Brain microvascular endothelial cell (primary cell): Measurements from ENCODE around the gene USP5.

ENCODE experiments used
- DNase-seq: peaks from one replicate; pipeline ENCODE4 v3.0.0-alpha.2; 2020
- H3K27ac ChIP-seq: fragments of 250-450 bp; sonication (Bioruptor Pico); 2 replicates; pipeline ENCODE4 v1.5.1; 2020; ENCODE audit warnings: mild to moderate bottlenecking, moderate library complexity
- H3K27me3 ChIP-seq: fragments of 250-450 bp; sonication (Bioruptor Pico); replicated peaks from 2 replicates; pipeline ENCODE4 v1.5.1; 2020; ENCODE audit warnings: mild to moderate bottlenecking
- H3K36me3 ChIP-seq: fragments of 250-450 bp; sonication (Bioruptor Pico); replicated peaks from 2 replicates; pipeline ENCODE4 v1.5.1; 2020; ENCODE audit warnings: mild to moderate bottlenecking
- H3K4me3 ChIP-seq: 2 replicates; pipeline ENCODE4 v1.5.1; 2011; ENCODE audit warnings: low read depth, mild to moderate bottlenecking, control low read depth, low read length, moderate library complexity
- CTCF ChIP-seq: IDR thresholded peaks from 2 replicates; pipeline ENCODE4 v1.5.1; 2011; ENCODE audit warnings: low read depth, mild to moderate bottlenecking, moderate library complexity, low read length, control low read depth, inconsistent platforms; ENCODE audit errors: missing control alignments
- in situ Hi-C: cut with HindIII; loops from 2 replicates; pipeline ENCODE4 v1.10.0; 2017; ENCODE audit warnings: low sequenced_read_pairs, low pct_ligation_motif_present

USP5 gene

DNA sequence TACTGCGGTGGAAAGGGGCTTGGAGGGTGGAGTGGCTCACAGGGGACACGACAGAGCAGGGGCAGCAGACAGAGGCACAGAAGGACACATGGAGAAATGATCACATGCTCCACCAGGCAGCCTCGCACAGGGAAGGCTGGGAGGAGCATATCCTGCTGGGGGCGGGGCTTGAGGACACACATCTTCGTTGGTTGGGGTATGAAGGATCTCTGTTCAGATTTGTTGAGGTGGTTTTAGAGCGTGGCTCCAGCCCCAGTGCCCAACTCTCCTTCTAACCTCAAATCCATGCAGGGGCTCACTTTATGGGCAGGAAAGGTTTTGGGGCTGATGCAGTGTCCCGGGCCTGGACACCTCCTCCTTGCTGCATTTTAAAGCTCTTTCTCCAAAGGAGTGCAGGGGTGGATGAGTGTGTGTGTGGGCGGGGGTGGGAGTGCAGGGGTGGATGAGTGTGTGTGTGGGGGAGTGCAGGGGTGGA is 24.5 kb upstream of the USP5 start:
- in situ Hi-C loops: no loop called here
- Histone ChIP-seq H3K27ac (peak overlapping the region; percentile 2), H3K4me3 (peak overlapping the region; percentile 39), H3K27me3 (no peaks in the 10 kb centered on the region), H3K36me3 (peaks cover 21% of the 10 kb centered on the region)
- peak; percentile 81 for DNase-seq
- TF ChIP-seq CTCF: no peak

DNA sequence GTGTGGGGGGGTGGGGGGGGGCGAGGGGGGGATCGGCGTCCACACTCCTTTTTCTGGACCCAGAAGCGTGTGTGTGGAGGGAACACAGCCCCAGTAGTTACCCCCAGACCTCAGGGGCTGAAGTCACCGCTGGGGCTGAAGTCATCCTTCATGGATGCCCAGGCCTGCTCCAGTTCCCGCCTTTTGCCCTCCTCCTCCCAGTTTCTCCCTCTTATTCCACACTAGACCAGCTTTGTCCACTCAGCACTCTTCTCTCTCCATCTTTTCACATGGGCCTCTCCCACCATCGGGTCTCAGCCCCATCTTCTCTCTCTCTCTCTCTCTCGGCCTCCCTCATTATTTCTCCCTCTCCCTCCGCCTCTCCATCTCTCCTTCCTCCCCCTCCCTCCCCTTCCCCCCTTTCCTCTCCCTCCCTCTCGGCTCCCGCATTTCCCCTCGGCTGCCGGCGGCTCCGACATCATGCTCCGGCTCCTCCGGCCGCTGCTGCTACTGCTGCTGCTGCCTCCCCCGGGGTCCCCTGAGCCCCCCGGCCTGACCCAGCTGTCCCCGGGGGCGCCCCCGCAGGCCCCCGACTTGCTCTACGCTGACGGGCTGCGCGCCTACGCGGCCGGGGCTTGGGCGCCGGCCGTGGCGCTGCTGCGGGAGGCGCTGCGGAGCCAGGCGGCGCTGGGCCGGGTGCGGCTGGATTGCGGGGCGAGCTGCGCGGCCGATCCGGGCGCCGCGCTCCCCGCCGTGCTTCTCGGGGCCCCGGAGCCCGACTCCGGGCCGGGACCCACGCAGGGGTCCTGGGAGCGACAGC is 23.8 kb upstream of the USP5 start, which contains the start of gene P3H3:
P3H3 (plus strand) TSS at position 426 of the 799 bp plus-strand sequence; CDS start at position 460, 34 bp downstream.
- peak within 1 kb of the TSS; percentile 57 for H3K27ac ChIP-seq
- peak; percentile 15 for DNase-seq
- H3K27me3 ChIP-seq: no peaks in the 10 kb centered on the region
- no peak for TF ChIP-seq CTCF
- H3K36me3 ChIP-seq: peaks cover 23% of the 10 kb centered on the region
- in situ Hi-C loops: no loop called here
- H3K4me3 ChIP-seq: peak within 1 kb of the TSS; percentile 91

GRCh38 chr12:6828781-6829535 is 23.0 kb upstream of the USP5 start:
- DNase-seq: peak; percentile 50
- H3K27ac ChIP-seq: peak overlapping the region; percentile 57
- in situ Hi-C loops: no loop called here
- H3K36me3 ChIP-seq: peaks cover 31% of the 10 kb centered on the region
- no peaks in the 10 kb centered on the region for H3K27me3 ChIP-seq
- peak overlapping the region; percentile 91 for H3K4me3 ChIP-seq
- TF ChIP-seq CTCF: no peak

DNA sequence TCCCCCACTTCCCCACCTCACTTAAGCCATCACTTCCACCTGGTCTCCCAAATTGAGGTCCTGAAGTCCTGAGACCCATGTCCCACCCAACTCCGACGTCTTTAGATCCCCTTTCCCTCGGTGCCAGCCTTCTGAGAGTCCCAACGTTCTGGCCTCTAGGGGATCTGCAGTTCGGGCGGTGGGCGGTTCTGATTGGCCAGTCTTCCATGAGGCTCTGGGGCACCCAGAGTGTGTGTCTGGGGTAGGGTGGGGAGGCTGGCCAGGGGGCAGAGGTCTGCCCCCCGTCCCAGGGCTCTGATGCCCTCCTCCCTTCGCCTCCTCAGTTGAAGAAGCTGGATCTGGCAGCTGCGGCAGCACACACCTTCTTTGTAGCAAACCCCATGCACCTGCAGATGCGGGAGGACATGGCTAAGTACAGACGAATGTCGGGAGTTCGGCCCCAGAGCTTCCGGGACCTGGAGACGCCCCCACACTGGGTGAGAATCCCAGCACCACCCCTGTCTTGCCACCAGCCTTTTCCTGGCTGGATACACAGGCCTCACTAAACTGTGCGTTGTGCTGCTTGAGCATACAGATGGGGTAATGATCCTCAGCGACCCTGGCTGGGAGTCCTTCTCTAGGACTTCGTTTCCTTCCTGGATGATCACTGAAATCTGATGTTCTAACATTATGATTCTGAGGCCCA is 22.3 kb upstream of the USP5 start:
- peak; percentile 28 for DNase-seq
- H3K4me3 ChIP-seq: peak overlapping the region; percentile 91
- peaks cover 38% of the 10 kb centered on the region for H3K36me3 ChIP-seq
- in situ Hi-C loops: no loop called here
- no peaks in the 10 kb centered on the region for H3K27me3 ChIP-seq
- TF ChIP-seq CTCF: peak; percentile 50
- H3K27ac ChIP-seq: peak overlapping the region; percentile 57

- no peak for TF ChIP-seq CTCF
- Histone ChIP-seq H3K36me3 (peaks cover 38% of the 10 kb centered on the region), H3K27ac (no peak overlapping the region), H3K4me3 (peak overlapping the region; percentile 91), H3K27me3 (no peaks in the 10 kb centered on the region)
- in situ Hi-C loops: no loop called here
- no peak for DNase-seq
Observed at GRCh38 chr12:6830286-6830890, 21.6 kb upstream of the USP5 start.
